Glutamatergic neuron (in vitro differentiated cells): Measurements from ENCODE around the gene ADCY3. TPM values are rescaled to one million over a fixed set of nuclear protein-coding genes. Genes with fewer than 3 reads are reported as not detected.
A peak's percentile ranks its signal among the peaks of the same experiment; 100 is the strongest.

Experiments
- DNase-seq: peaks from one replicate; pipeline ENCODE4 v3.0.0; 2022
- H3K27ac Mint-ChIP-seq: one replicate; pipeline ENCODE4 v1.8.0; 2020; ENCODE audit warnings: mild to moderate bottlenecking, mixed read lengths, inconsistent platforms; ENCODE audit not compliant: unreplicated experiment
- H3K27me3 Mint-ChIP-seq: one replicate; pipeline ENCODE4 v1.8.0; 2020; ENCODE audit warnings: mild to moderate bottlenecking, moderate library complexity, mixed read lengths, inconsistent platforms; ENCODE audit not compliant: unreplicated experiment
- H3K36me3 Mint-ChIP-seq: one replicate; pipeline ENCODE4 v1.8.0; 2020; ENCODE audit warnings: mild to moderate bottlenecking, mixed read lengths, inconsistent platforms; ENCODE audit not compliant: unreplicated experiment
- H3K4me1 Mint-ChIP-seq: one replicate; pipeline ENCODE4 v1.8.0; 2020; ENCODE audit warnings: mild to moderate bottlenecking, low read depth, mixed read lengths, inconsistent platforms; ENCODE audit not compliant: unreplicated experiment
- H3K4me3 Mint-ChIP-seq: one replicate; pipeline ENCODE4 v1.8.0; 2020; ENCODE audit warnings: mild to moderate bottlenecking, mixed read lengths, inconsistent platforms; ENCODE audit not compliant: unreplicated experiment
- H3K9me3 Mint-ChIP-seq: one replicate; pipeline ENCODE4 v1.8.0; 2020; ENCODE audit warnings: mild to moderate bottlenecking, moderate library complexity, mixed read lengths, inconsistent platforms; ENCODE audit not compliant: unreplicated experiment
- total RNA-seq: library from RNA; stranded (reverse); fragmentation: NEBNext Ultra II Directional; extraction: Animal tissue kit (Norgen Biotek cat#: 25700); gene quantifications from one replicate; pipeline ENCODE4 v1.2.1, GENCODE V29; 2021; ENCODE audit not compliant: unreplicated experiment
- TF ChIP-seq, protein P1 (sequence below): fragments of 200-600 bp; sonication (generic); IDR thresholded peaks from one replicate; pipeline ENCODE4 v1.5.0; 2021; ENCODE audit not compliant: partially characterized antibody, unreplicated experiment

ADCY3 gene
- total RNA-seq, 1 donor from 2014 or later = 76.2 TPM

DNA sequence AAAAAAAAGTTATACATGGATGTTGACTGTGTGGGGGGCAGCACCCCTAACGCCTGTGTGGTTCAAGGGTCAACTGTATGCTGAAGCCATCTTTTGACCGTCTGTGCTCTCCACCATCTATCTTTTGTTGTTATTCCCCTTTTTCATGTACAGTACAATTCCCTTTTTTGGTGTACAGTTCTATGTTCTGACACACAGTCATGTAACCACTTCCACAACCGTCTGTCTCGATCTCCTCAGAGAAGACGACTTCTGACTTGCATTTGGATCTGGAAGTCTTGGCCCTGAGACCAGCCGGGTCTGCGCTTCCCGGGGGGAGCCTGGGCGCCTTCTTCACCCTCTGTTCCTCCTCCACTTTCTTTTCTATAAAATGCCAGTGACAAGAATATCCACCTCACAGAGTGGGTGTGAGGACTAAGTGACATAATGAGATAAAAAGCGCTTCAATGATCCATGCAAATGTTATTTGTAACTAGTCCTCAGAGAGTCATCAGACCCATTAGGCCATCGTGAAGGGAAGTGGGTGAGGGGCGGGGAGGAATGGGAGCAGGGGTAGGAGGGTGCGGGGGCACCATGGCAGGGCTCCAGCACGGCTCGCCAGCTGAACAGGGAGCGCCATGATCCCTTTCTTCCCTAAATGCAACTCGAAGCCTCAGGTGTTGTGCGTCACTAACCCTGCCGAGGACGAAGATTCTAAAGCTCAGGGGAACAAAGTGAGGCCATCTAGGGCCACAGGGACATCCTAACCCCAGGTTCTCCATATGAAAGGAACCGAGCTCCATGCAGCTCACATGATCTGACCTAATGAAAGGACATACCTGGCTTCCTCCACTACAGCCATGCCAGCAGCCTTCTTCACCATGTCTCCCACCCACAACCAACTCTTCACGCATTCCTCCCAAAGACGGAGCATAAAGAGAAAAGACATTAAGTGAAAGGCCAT is 16.6 kb downstream of the ADCY3 start:
- TF ChIP-seq, protein P1, sequence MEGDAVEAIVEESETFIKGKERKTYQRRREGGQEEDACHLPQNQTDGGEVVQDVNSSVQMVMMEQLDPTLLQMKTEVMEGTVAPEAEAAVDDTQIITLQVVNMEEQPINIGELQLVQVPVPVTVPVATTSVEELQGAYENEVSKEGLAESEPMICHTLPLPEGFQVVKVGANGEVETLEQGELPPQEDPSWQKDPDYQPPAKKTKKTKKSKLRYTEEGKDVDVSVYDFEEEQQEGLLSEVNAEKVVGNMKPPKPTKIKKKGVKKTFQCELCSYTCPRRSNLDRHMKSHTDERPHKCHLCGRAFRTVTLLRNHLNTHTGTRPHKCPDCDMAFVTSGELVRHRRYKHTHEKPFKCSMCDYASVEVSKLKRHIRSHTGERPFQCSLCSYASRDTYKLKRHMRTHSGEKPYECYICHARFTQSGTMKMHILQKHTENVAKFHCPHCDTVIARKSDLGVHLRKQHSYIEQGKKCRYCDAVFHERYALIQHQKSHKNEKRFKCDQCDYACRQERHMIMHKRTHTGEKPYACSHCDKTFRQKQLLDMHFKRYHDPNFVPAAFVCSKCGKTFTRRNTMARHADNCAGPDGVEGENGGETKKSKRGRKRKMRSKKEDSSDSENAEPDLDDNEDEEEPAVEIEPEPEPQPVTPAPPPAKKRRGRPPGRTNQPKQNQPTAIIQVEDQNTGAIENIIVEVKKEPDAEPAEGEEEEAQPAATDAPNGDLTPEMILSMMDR = no peak
- peaks cover 1% of the 10 kb centered on the region for H3K27me3 Mint-ChIP-seq
- peaks cover 10% of the 10 kb centered on the region for H3K36me3 Mint-ChIP-seq
- no peaks in the 10 kb centered on the region for H3K9me3 Mint-ChIP-seq
- H3K27ac Mint-ChIP-seq = no peak overlapping the region
- no peak for DNase-seq
- peak overlapping the region; percentile 16 for H3K4me3 Mint-ChIP-seq
- peaks cover 5% of the 10 kb centered on the region for H3K4me1 Mint-ChIP-seq

DNA sequence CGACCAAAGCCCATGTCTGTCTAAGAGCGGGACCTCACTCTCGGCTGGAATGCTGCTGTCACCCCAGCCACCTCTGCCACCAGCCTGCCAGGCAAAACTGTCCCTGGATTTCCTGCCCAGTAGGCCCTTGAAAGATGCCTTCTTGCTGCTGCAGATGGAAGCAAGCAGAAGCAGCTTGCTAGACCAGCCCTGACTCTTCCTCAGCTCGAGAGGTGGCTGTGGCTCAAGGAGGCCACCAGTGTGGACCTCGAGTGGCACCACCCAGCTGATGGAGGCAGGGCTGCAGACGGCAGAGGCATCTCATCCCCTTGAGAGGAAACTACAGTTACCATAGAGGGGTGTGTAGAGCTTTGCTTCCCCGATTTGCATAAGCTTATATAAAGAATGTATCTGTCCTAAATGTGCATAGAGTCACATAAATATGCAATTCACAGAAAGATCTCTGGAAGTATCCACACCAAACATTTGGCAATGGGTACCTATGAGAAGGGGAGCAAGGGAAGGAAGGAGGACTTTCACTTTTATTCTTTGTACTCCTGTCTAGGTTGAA is 20.6 kb downstream of the ADCY3 start:
- Mint-ChIP-seq H3K4me1 (peaks cover 5% of the 10 kb centered on the region), H3K4me3 (no peak overlapping the region), H3K36me3 (peaks cover 43% of the 10 kb centered on the region), H3K27me3 (peaks cover 6% of the 10 kb centered on the region), H3K9me3 (peaks cover 11% of the 10 kb centered on the region), H3K27ac (no peak overlapping the region)
- no peak for DNase-seq
- TF ChIP-seq, protein P1 = no peak

DNA sequence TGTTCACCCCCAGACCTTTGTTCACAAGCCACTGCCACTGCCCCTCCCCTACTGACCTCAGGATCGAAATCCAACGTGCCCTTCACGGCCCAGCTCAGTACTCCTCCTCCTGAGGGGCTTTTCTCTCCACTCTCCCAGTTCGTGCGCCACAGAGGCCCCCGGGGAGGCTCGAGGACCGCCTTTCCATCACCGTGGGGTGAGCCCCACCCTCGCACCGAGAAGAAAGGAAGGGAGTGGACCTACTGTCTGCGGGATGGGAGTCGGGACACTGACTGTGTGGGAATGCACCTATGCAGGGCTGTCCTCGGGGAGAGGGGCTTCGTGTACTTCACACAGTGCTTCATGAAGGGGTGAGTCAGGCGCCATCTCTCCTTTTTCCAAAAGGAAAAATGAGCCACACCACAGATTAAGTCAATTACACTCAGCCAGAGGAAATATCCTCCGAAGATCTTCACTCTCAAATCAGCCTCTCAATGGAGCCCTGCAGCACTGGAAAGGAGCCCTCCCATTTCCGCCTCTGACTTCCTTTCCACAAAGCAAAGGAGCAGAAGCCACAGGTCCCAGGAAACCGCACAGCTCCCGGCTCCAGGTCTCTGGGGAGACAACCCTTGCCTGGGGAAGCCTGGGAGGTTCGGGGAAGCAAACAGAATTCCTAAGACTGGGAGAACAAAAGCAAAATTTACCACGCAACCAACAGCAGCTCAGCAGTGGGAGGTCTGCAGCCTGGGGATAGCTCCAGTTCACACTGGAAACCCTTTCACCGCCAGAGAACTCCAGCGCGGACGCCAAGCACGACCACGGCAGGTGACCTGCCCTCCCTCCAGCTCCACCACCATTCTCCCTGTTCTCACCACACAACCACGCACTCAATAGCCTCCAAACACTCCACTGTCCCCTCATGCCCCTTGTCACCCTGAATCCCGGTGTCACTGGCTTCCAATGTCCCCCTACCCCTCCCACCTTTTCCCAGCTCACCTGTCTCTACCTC is 21.6 kb downstream of the ADCY3 start:
- H3K27me3 Mint-ChIP-seq = peaks cover 6% of the 10 kb centered on the region
- peaks cover 5% of the 10 kb centered on the region for H3K4me1 Mint-ChIP-seq
- TF ChIP-seq, protein P1 = no peak
- no peak overlapping the region for H3K27ac Mint-ChIP-seq
- peaks cover 13% of the 10 kb centered on the region for H3K9me3 Mint-ChIP-seq
- no peak for DNase-seq
- no peak overlapping the region for H3K4me3 Mint-ChIP-seq
- H3K36me3 Mint-ChIP-seq = peaks cover 48% of the 10 kb centered on the region

DNA sequence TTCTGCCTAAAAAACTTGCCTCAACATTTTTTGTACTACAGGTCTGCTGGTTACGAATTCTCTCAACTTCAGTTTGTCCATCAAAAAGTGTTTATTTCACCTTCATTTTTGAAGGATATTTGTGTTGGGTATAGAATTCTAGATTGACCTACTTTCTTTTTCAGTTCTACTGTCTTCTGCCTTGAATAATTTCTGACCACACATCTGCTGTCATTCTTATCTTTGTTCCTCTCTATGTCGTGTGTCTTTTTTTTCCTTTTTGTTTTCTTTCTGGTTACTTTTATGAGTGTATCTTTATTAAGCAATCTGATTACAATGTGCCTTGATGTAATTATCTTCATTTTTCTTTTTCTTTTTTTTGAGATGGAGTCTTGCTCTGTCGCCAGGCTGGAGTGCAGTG is 25.3 kb downstream of the ADCY3 start:
- TF ChIP-seq, protein P1 = no peak
- H3K4me1 Mint-ChIP-seq = peaks cover 2% of the 10 kb centered on the region
- H3K27ac Mint-ChIP-seq = no peak overlapping the region
- peaks cover 4% of the 10 kb centered on the region for H3K27me3 Mint-ChIP-seq
- peaks cover 15% of the 10 kb centered on the region for H3K9me3 Mint-ChIP-seq
- peaks cover 52% of the 10 kb centered on the region for H3K36me3 Mint-ChIP-seq
- no peak overlapping the region for H3K4me3 Mint-ChIP-seq
- DNase-seq = no peak
